CD14-positive monocyte (primary cell): ENCODE results near the gene LSM14B. TPM values are rescaled to one million over a fixed set of nuclear protein-coding genes. Genes with fewer than 3 reads are reported as not detected.

Experiments used
- DNase-seq, 3 donors: peaks; one replicate each; pipeline ENCODE4 v3.0.0-alpha.2; 2011 to 2022
- H2AFZ ChIP-seq: 2 replicates; pipeline ENCODE4 v1.6.0; 2012; ENCODE audit warnings: mild to moderate bottlenecking, low read depth, low read length, inconsistent platforms; ENCODE audit not compliant: insufficient read depth, poor library complexity, severe bottlenecking
- H3K27ac ChIP-seq, 2 donors: 1 replicate in 1 of 2; 2 replicates in 1 of 2; pipeline ENCODE4 v1.5.1; 2012 to 2013; ENCODE audit warnings: low read length in 2 of 2, control low read depth in 1 of 2, inconsistent platforms in 1 of 2, low read depth in 1 of 2, mild to moderate bottlenecking in 1 of 2
- H3K27me3 ChIP-seq, 2 donors: one replicate each; pipeline versions ENCODE4 v1.6.0 to v1.6.1; 2011 to 2013; ENCODE audit warnings: low read length in 2 of 2; ENCODE audit not compliant: control insufficient read depth in 2 of 2, insufficient read depth in 2 of 2
- H3K36me3 ChIP-seq, 2 donors: replicated peaks in 1 of 2; 1 replicate in 1 of 2; 2 replicates in 1 of 2; pipeline versions ENCODE4 v1.5.1 to v1.6.1; 2012 to 2013; ENCODE audit warnings: low read length in 2 of 2, control low read depth in 1 of 2, inconsistent platforms in 1 of 2, mild to moderate bottlenecking in 1 of 2; ENCODE audit not compliant: insufficient read depth in 2 of 2, control insufficient read depth in 1 of 2
- H3K4me1 ChIP-seq, 2 donors: 1 replicate in 1 of 2; 2 replicates in 1 of 2; pipeline versions ENCODE4 v1.5.1 to v1.6.1; 2012 to 2013; ENCODE audit warnings: low read length in 2 of 2, control low read depth in 1 of 2, inconsistent platforms in 1 of 2, mild to moderate bottlenecking in 1 of 2, moderate library complexity in 1 of 2; ENCODE audit not compliant: insufficient read depth in 2 of 2, control insufficient read depth in 1 of 2
- H3K4me2 ChIP-seq: replicated peaks from 2 replicates; pipeline ENCODE3; 2012; ENCODE audit warnings: low read length, moderate library complexity, mild to moderate bottlenecking; ENCODE audit not compliant: poor library complexity, severe bottlenecking; ENCODE audit errors: extremely low read depth
- H3K4me3 ChIP-seq, 3 experiments: fragments of 200-600 bp in 1 of 3; sonication (generic) in 1 of 3; replicated peaks in 1 of 3; 1 replicate in 2 of 3; 2 replicates in 1 of 3; pipeline ENCODE4 v1.5.1; 2011 to 2013; ENCODE audit warnings: low read length in 3 of 3, mild to moderate bottlenecking in 3 of 3, control low read depth in 2 of 3, low read depth in 2 of 3, inconsistent platforms in 1 of 3, moderate library complexity in 1 of 3
- H3K79me2 ChIP-seq: 2 replicates; pipeline ENCODE4 v1.6.0; 2012; ENCODE audit warnings: mild to moderate bottlenecking, control low read depth, inconsistent platforms, low read length, moderate library complexity; ENCODE audit not compliant: insufficient read depth
- H3K9ac ChIP-seq: 2 replicates; pipeline ENCODE4 v1.6.0; 2017; ENCODE audit warnings: low read length, mild to moderate bottlenecking; ENCODE audit not compliant: insufficient read depth, poor library complexity, severe bottlenecking
- H3K9me3 ChIP-seq, 2 donors: replicated peaks in 1 of 2; 1 replicate in 1 of 2; 2 replicates in 1 of 2; pipeline versions ENCODE4 v1.5.1 to v1.6.1; 2012 to 2013; ENCODE audit warnings: low read length in 2 of 2, control low read depth in 1 of 2; ENCODE audit not compliant: control insufficient read depth in 1 of 2, insufficient read depth in 1 of 2
- H4K20me1 ChIP-seq: 2 replicates; pipeline ENCODE4 v1.6.0; 2012; ENCODE audit warnings: mild to moderate bottlenecking, low read length, control low read depth, moderate library complexity; ENCODE audit not compliant: insufficient read depth
- H3K27ac Mint-ChIP-seq, 7 donors: one replicate each; pipeline ENCODE4 v1.8.0; 2020; ENCODE audit warnings: mild to moderate bottlenecking in 7 of 7, mixed read lengths in 7 of 7, moderate library complexity in 6 of 7, inconsistent platforms in 2 of 7
- H3K27me3 Mint-ChIP-seq, 3 donors: one replicate each; pipeline ENCODE4 v1.8.0; 2021 to 2022; ENCODE audit warnings: low read depth in 3 of 3, mild to moderate bottlenecking in 3 of 3, mixed read lengths in 3 of 3, moderate library complexity in 3 of 3, inconsistent platforms in 1 of 3
- H3K36me3 Mint-ChIP-seq, 2 donors: one replicate each; pipeline ENCODE4 v1.8.0; 2020; ENCODE audit warnings: mixed read lengths in 2 of 2, inconsistent platforms in 1 of 2, mild to moderate bottlenecking in 1 of 2
- H3K4me1 Mint-ChIP-seq: one replicate; pipeline ENCODE4 v1.8.0; 2020; ENCODE audit warnings: mild to moderate bottlenecking, mixed read lengths
- H3K4me3 Mint-ChIP-seq, 2 donors: one replicate each; pipeline ENCODE4 v1.8.0; 2020; ENCODE audit warnings: mild to moderate bottlenecking in 2 of 2, mixed read lengths in 2 of 2, moderate library complexity in 1 of 2
- H3K9me3 Mint-ChIP-seq, 7 donors: one replicate each; pipeline ENCODE4 v1.8.0; 2020 to 2022; ENCODE audit warnings: mixed read lengths in 7 of 7, mild to moderate bottlenecking in 6 of 7, moderate library complexity in 6 of 7, inconsistent platforms in 2 of 7
- CTCF ChIP-seq: fragments of 200-600 bp; IDR thresholded peaks from one replicate; pipeline ENCODE4 v1.8.0; 2022; ENCODE audit warnings: antibody characterized with exemption, mild to moderate bottlenecking
- WGBS: methylation state at CpG from one replicate; pipeline ENCODE4 v1.1.5; 2013; ENCODE audit warnings: missing lambda C conversion rate; ENCODE audit not compliant: insufficient coverage; 5-methylcytosine and 5-hydroxymethylcytosine counted together
- intact Hi-C, 2 donors: fragments of 100-400 bp; cut with micrococcal nuclease; formaldehyde crosslinking; loops; one replicate each; pipeline versions ENCODE4 v1.15.0 to v1.15.1; 2023
- polyA plus RNA-seq, 3 donors: library from polyadenylated mRNA; depleted of rRNA in 1 of 3; unstranded in 2 of 3; stranded (reverse) in 1 of 3; fragments of 300-500 nt in 2 of 3; fragments of >200 nt in 1 of 3; fragmentation: Illumina TruSeq in 2 of 3; gene quantifications; 1 replicate in 2 of 3; 2 replicates in 1 of 3; pipeline ENCODE4 v1.2.3, GENCODE V29; 2012 to 2021

Gene LSM14B
- polyA plus RNA-seq, 3 donors = 1.0 to 33.5 (median 1.4) TPM

- intact Hi-C loops = no loop called here
- WGBS = no CpG with 5 or more reads among the region's 3 CpGs
- Mint-ChIP-seq H3K4me1 (no peaks in the 10 kb centered on the region), H3K27me3 (peaks cover 2 to 12% (median 6%) of the 10 kb centered on the region in 3 donors), H3K36me3 (no peaks in the 10 kb centered on the region), H3K27ac (no peak overlapping the region), H3K9me3 (peaks cover 4 to 23% (median 12%) of the 10 kb centered on the region in 7 donors), H3K4me3 (no peak overlapping the region)
- H3K27me3 ChIP-seq = no peaks in the 10 kb centered on the region
- peaks cover 0 to 20% of the 10 kb centered on the region in 2 donors for H3K9me3 ChIP-seq
- TF ChIP-seq CTCF = no peak
- H3K4me3 ChIP-seq = no peak overlapping the region
- no peaks in the 10 kb centered on the region for H3K4me1 ChIP-seq
- DNase-seq = no peak
- H3K36me3 ChIP-seq = no peaks in the 10 kb centered on the region
- no peak overlapping the region for H3K9ac ChIP-seq
- H3K27ac ChIP-seq = no peak overlapping the region
- no peak overlapping the region for H3K4me2 ChIP-seq
- H2AFZ ChIP-seq = no peak overlapping the region
- H4K20me1 ChIP-seq = no peaks in the 10 kb centered on the region
- H3K79me2 ChIP-seq = no peaks in the 10 kb centered on the region
Observed at GRCh38 chr20:62089393-62089792, 32.9 kb upstream of the LSM14B start.

GRCh38 chr20:62096421-62097380, 25.6 kb upstream of the LSM14B start:
- H3K9ac ChIP-seq = no peak overlapping the region
- no peak for TF ChIP-seq CTCF
- no peak overlapping the region for H3K4me2 ChIP-seq
- no peaks in the 10 kb centered on the region for H4K20me1 ChIP-seq
- peaks cover 17 to 48% of the 10 kb centered on the region in 2 donors for H3K9me3 ChIP-seq
- no peaks in the 10 kb centered on the region for H3K27me3 ChIP-seq
- Mint-ChIP-seq H3K27me3 (peaks cover 3 to 8% (median 7%) of the 10 kb centered on the region in 3 donors), H3K4me1 (no peaks in the 10 kb centered on the region), H3K27ac (no peak overlapping the region), H3K9me3 (peaks cover 23 to 59% (median 35%) of the 10 kb centered on the region in 7 donors), H3K4me3 (no peak overlapping the region), H3K36me3 (no peaks in the 10 kb centered on the region)
- H3K4me1 ChIP-seq = no peaks in the 10 kb centered on the region
- no peak overlapping the region for H3K4me3 ChIP-seq
- 84% methylated on average over 27 of the region's 30 CpGs for WGBS
- no peak overlapping the region for H3K27ac ChIP-seq
- no peaks in the 10 kb centered on the region for H3K36me3 ChIP-seq
- H2AFZ ChIP-seq = no peak overlapping the region
- H3K79me2 ChIP-seq = no peaks in the 10 kb centered on the region
- no peak for DNase-seq
- intact Hi-C loops = no loop called here
